Activated CD4-positive, alpha-beta T cell treated with anti-CD3 and anti-CD28 coated beads, Interleukin-2, amount 10 ng/mL, durations not matched to agents 24 days and 14 days (primary cell): ENCODE data around the gene CLIP1. TPM values are rescaled to one million over a fixed set of nuclear protein-coding genes. Genes with fewer than 3 reads are reported as not detected.
"Not testable (repeated sequence)": the region's sequence is repeated elsewhere in the genome, so short reads cannot be mapped to it uniquely, and the experiment has no call there.

ENCODE experiments used
- DNase-seq: peaks from one replicate; pipeline ENCODE4 v3.0.0; 2022
- H3K27ac Mint-ChIP-seq: one replicate; pipeline ENCODE4 v1.8.0; 2022; ENCODE audit warnings: mild to moderate bottlenecking, mixed read lengths
- H3K27me3 Mint-ChIP-seq: one replicate; pipeline ENCODE4 v1.8.0; 2022; ENCODE audit warnings: mixed read lengths
- H3K36me3 Mint-ChIP-seq: one replicate; pipeline ENCODE4 v1.8.0; 2022; ENCODE audit warnings: low read depth, mild to moderate bottlenecking, mixed read lengths
- H3K4me1 Mint-ChIP-seq: one replicate; pipeline ENCODE4 v1.8.0; 2021; ENCODE audit warnings: mixed read lengths
- H3K4me3 Mint-ChIP-seq: one replicate; pipeline ENCODE4 v1.8.0; 2022; ENCODE audit warnings: mild to moderate bottlenecking, moderate library complexity, mixed read lengths
- H3K9me3 Mint-ChIP-seq: one replicate; pipeline ENCODE4 v1.8.0; 2021; ENCODE audit warnings: mixed read lengths
- intact Hi-C: fragments of 100-400 bp; cut with micrococcal nuclease; formaldehyde crosslinking; loops from one replicate; pipeline ENCODE4 v1.15.1; 2023
- total RNA-seq: library from RNA; stranded (reverse); gene quantifications from 2 replicates; pipeline ENCODE4 v1.2.3, GENCODE V29; 2022

CLIP1 gene
- total RNA-seq, 1 donor from 2014 or later = 60.8 TPM

- peaks cover 28% of the 10 kb centered on the region for H3K4me1 Mint-ChIP-seq
- H3K36me3 Mint-ChIP-seq = peaks cover 3% of the 10 kb centered on the region
- no peak for DNase-seq
- no peaks in the 10 kb centered on the region for H3K9me3 Mint-ChIP-seq
- H3K4me3 Mint-ChIP-seq = peak overlapping the region; percentile 89
- H3K27ac Mint-ChIP-seq = peak overlapping the region; percentile 89
- intact Hi-C loops = loop anchor here (1.0 kb wide), 2 partner anchors 9 to 22 kb away; no protein-coding TSS in a partner anchor
- H3K27me3 Mint-ChIP-seq = no peaks in the 10 kb centered on the region
These were observed 1.2 kb downstream of the CLIP1 start for GRCh38 chr12:122421187-122421820.

GRCh38 chr12:122420471-122421162, 1.9 kb downstream of the CLIP1 start:
- H3K36me3 Mint-ChIP-seq = peaks cover 3% of the 10 kb centered on the region
- peak overlapping the region; percentile 44 for H3K27ac Mint-ChIP-seq
- no peak for DNase-seq
- H3K4me1 Mint-ChIP-seq = peaks cover 28% of the 10 kb centered on the region
- intact Hi-C loops = loop anchor here (1.0 kb wide), 2 partner anchors 8 to 21 kb away; no protein-coding TSS in a partner anchor
- H3K27me3 Mint-ChIP-seq = no peaks in the 10 kb centered on the region
- H3K9me3 Mint-ChIP-seq = no peaks in the 10 kb centered on the region
- H3K4me3 Mint-ChIP-seq = peak overlapping the region; percentile 89

- H3K27ac Mint-ChIP-seq, intact Hi-C loops, H3K4me3 Mint-ChIP-seq, H3K9me3 Mint-ChIP-seq, H3K36me3 Mint-ChIP-seq, DNase-seq, H3K27me3 Mint-ChIP-seq: not testable (repeated sequence)
- peaks cover 28% of the 10 kb centered on the region for H3K4me1 Mint-ChIP-seq
These were observed 3.4 kb downstream of the CLIP1 start for GRCh38 chr12:122419094-122419493.

GRCh38 chr12:122415665-122416064, 6.8 kb downstream of the CLIP1 start:
- DNase-seq, H3K36me3 Mint-ChIP-seq, intact Hi-C loops, H3K9me3 Mint-ChIP-seq, H3K4me3 Mint-ChIP-seq, H3K27ac Mint-ChIP-seq, H3K27me3 Mint-ChIP-seq: not testable (repeated sequence)
- peaks cover 27% of the 10 kb centered on the region for H3K4me1 Mint-ChIP-seq

GRCh38 chr12:122413516-122414404, 8.7 kb downstream of the CLIP1 start:
- Mint-ChIP-seq H3K4me3 (peak overlapping the region; percentile 78), H3K9me3 (no peaks in the 10 kb centered on the region), H3K27me3 (no peaks in the 10 kb centered on the region), H3K36me3 (peaks cover 7% of the 10 kb centered on the region), H3K27ac (peak overlapping the region; percentile 95), H3K4me1 (peaks cover 22% of the 10 kb centered on the region)
- DNase-seq = no peak
- intact Hi-C loops = loop anchor here (5.0 kb wide), 1 partner anchor 34 kb away; no protein-coding TSS in a partner anchor

GRCh38 chr12:122412851-122413433, 9.5 kb downstream of the CLIP1 start:
- intact Hi-C loops = loop anchor here (1.0 to 5.0 kb wide), 3 partner anchors 8 to 34 kb away; no protein-coding TSS in a partner anchor
- Mint-ChIP-seq H3K4me1 (peaks cover 20% of the 10 kb centered on the region), H3K27ac (peak overlapping the region; percentile 95), H3K27me3 (no peaks in the 10 kb centered on the region), H3K9me3 (no peaks in the 10 kb centered on the region), H3K4me3 (peak overlapping the region; percentile 78), H3K36me3 (peaks cover 8% of the 10 kb centered on the region)
- no peak for DNase-seq

GRCh38 chr12:122411537-122411936, 10.9 kb downstream of the CLIP1 start:
- H3K4me3 Mint-ChIP-seq = peak overlapping the region; percentile 38
- H3K4me1 Mint-ChIP-seq = peaks cover 24% of the 10 kb centered on the region

GRCh38 chr12:122407208-122407607, 15.3 kb downstream of the CLIP1 start:
- Mint-ChIP-seq H3K4me3 (no peak overlapping the region), H3K4me1 (peaks cover 21% of the 10 kb centered on the region), H3K27me3 (no peaks in the 10 kb centered on the region), H3K36me3 (peaks cover 13% of the 10 kb centered on the region), H3K9me3 (no peaks in the 10 kb centered on the region), H3K27ac (no peak overlapping the region)
- no peak for DNase-seq
- intact Hi-C loops = no loop called here

More at GRCh38 chr12:122411537-122411936, 10.9 kb downstream of the CLIP1 start:
- no peak for DNase-seq
- H3K27ac Mint-ChIP-seq = peak overlapping the region; percentile 30
- no peaks in the 10 kb centered on the region for H3K9me3 Mint-ChIP-seq
- H3K36me3 Mint-ChIP-seq = peaks cover 5% of the 10 kb centered on the region
- H3K27me3 Mint-ChIP-seq = no peaks in the 10 kb centered on the region
- intact Hi-C loops = loop anchor here (5.0 kb wide), 1 partner anchor 36 kb away; no protein-coding TSS in a partner anchor

- no peaks in the 10 kb centered on the region for H3K9me3 Mint-ChIP-seq
- no peak for DNase-seq
- no peak overlapping the region for H3K4me3 Mint-ChIP-seq
- no peaks in the 10 kb centered on the region for H3K27me3 Mint-ChIP-seq
- H3K27ac Mint-ChIP-seq = no peak overlapping the region
- intact Hi-C loops = no loop called here
- H3K4me1 Mint-ChIP-seq = peaks cover 21% of the 10 kb centered on the region
- peaks cover 13% of the 10 kb centered on the region for H3K36me3 Mint-ChIP-seq
These were observed 15.7 kb downstream of the CLIP1 start for GRCh38 chr12:122406701-122407164.

GRCh38 chr12:122403831-122404230, 18.6 kb downstream of the CLIP1 start:
- Mint-ChIP-seq H3K9me3 (no peaks in the 10 kb centered on the region), H3K27ac (no peak overlapping the region), H3K4me3 (no peak overlapping the region), H3K36me3 (peaks cover 14% of the 10 kb centered on the region), H3K4me1 (peaks cover 35% of the 10 kb centered on the region), H3K27me3 (no peaks in the 10 kb centered on the region)
- DNase-seq = no peak
- intact Hi-C loops = loop anchor here (5.0 kb wide), 1 partner anchor 123 kb away; the partner anchor contains the start of genes KNTC1 and RSRC2

- Mint-ChIP-seq H3K27ac (peak overlapping the region; percentile 30), H3K27me3 (no peaks in the 10 kb centered on the region), H3K9me3 (no peaks in the 10 kb centered on the region), H3K36me3 (peaks cover 13% of the 10 kb centered on the region), H3K4me1 (peaks cover 35% of the 10 kb centered on the region), H3K4me3 (peak overlapping the region; percentile 6)
- DNase-seq = no peak
- intact Hi-C loops = loop anchor here (5.0 kb wide), 1 partner anchor 124 kb away; the partner anchor contains the start of genes KNTC1 and RSRC2
These were observed 19.2 kb downstream of the CLIP1 start for GRCh38 chr12:122403115-122403770.

- H3K4me3 Mint-ChIP-seq = no peak overlapping the region
- intact Hi-C loops = loop anchor here (5.0 kb wide), 1 partner anchor 125 kb away; the partner anchor contains the start of genes KNTC1 and RSRC2
- H3K27me3 Mint-ChIP-seq = no peaks in the 10 kb centered on the region
- no peak overlapping the region for H3K27ac Mint-ChIP-seq
- H3K4me1 Mint-ChIP-seq = peaks cover 33% of the 10 kb centered on the region
- H3K36me3 Mint-ChIP-seq = peaks cover 13% of the 10 kb centered on the region
- DNase-seq = no peak
- no peaks in the 10 kb centered on the region for H3K9me3 Mint-ChIP-seq
These were observed 20.2 kb downstream of the CLIP1 start for GRCh38 chr12:122402264-122402663.
